Measurements from ENCODE around the gene SPO11. TPM values are rescaled to one million over a fixed set of nuclear protein-coding genes. Genes with fewer than 3 reads are reported as not detected.

Gene SPO11
- total and polyA plus RNA-seq, 2 of the 4 experiments (the other 2 are of a cell fraction) = not detected

DNA sequence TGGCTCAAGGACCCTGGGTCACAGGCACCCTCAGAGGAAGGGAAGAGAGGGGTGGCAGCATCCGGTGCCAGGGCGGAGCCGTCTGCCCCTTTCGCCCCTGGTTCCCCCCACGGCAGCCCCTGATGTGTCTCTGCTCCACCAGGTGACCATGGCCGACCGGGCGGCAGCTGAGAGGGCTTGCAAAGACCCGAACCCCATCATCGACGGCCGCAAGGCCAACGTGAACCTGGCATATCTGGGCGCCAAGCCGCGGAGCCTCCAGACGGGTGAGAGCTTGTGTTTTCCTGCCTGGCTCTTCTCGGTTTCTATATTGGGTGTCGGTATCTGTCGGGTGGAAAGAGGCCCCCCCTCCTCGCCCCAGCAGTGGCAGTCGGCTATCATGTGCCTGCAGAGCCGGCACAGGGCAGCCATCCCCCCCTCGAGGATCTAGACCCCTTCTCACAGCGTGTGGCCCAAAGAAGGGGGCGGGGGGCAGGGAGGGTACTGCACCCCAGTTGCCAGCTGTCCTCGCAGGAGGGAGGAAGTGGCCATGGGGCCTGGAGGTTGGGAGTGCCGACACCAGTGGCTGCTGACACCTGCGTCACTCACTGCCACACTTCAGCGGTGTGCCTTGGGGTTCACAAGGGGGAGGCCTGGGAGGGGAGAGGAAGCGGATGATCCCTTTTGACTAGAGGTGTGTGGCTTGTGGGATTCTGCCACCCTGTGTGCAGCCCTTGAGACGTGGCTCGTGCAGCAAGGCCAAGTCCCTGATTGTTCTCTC is 63.1 kb downstream of the SPO11 start:
- no peak overlapping the region for H3K14ac ChIP-seq (replicated peaks; ENCODE audit: low read depth, low read length)
- peaks cover 0 to 18% of the 10 kb centered on the region in 2 experiments; a peak in 2 of 4 replicates for H3K79me1 ChIP-seq (ENCODE audit: low read depth in 1 of 2, low read length in 2 of 2)
- no peaks in the 10 kb centered on the region for H3K27me3 ChIP-seq (ENCODE audit: control insufficient read depth, insufficient read depth, low read length)
- in situ Hi-C loops (cut with MboI; ENCODE audit: low sequenced_read_pairs) (loop anchor here (25.0 kb wide), 1 partner anchor 1645 kb away; the partner anchor contains the start of genes ATP5F1E and PRELID3B), dilution Hi-C loops (cut with HindIII; ENCODE audit: low sequenced_read_pairs, unreplicated experiment) (no loop called here), intact Hi-C loops (cut with micrococcal nuclease) (no loop called here)
- TF ChIP-seq CHD1 (IDR thresholded peaks at IDR 0.05; ENCODE audit: low read depth, low read length) = no peak
- TF ChIP-seq POLR2A (IDR thresholded peaks at IDR 0.05; ENCODE audit: low read depth, low read length) = no peak
- no peak for TF ChIP-seq NFE2L2 (IDR thresholded peaks at IDR 0.05; ENCODE audit: low read depth, low read length)
- no peak for TF ChIP-seq SMC3 (IDR thresholded peaks at IDR 0.05; ENCODE audit: low read depth, low read length)
- TF ChIP-seq RCOR1 (IDR thresholded peaks at IDR 0.05; ENCODE audit: insufficient replicate concordance, low read length) = no peak
- CTCF ChIA-PET = no interaction called here
- H2AK5ac ChIP-seq (ENCODE audit: low read depth, low read length) = no peak overlapping the region; the same call in 1 of the 2 replicates
- H3K36me3 ChIP-seq (ENCODE audit: control insufficient read depth, insufficient read depth, low read length) = peaks cover 25% of the 10 kb centered on the region
- H3K23ac ChIP-seq (ENCODE audit: low read depth, low read length) = no peak overlapping the region; the same call in 1 of the 2 replicates
- H3K27ac ChIP-seq (ENCODE audit: insufficient read depth, low read length) = no peak overlapping the region
- peak overlapping the region; percentile 82 for H3K4me2 ChIP-seq (ENCODE audit: low read depth, low read length)
- H3K4ac ChIP-seq (ENCODE audit: low read depth, low read length) = no peak overlapping the region
- H2BK120ac ChIP-seq (ENCODE audit: low read depth, low read length) = no peak overlapping the region
- WGBS, 2 experiments (ENCODE audit: extremely low coverage in 2 of 2, insufficient read length in 1 of 2) = 57% methylated on average over 16 of the region's 33 CpGs; no CpG with 5 or more reads in 1 of the 2 experiments
- no peak overlapping the region for H2BK15ac ChIP-seq (ENCODE audit: low read depth, low read length)
- H4K5ac ChIP-seq (ENCODE audit: low read depth, low read length) = no peak overlapping the region
- peaks cover 9% of the 10 kb centered on the region for H3K4me1 ChIP-seq (ENCODE audit: control insufficient read depth, insufficient read depth, low read length)
- H3K18ac ChIP-seq (ENCODE audit: low read depth, low read length) = no peak overlapping the region
- ATAC-seq (ENCODE audit: low read depth) (no peak), DNase-seq (no peak)
- 0 out of 2 replicates have a peak, but pooled peaks cover 3% of the 10 kb centered on the region for H3K9me1 ChIP-seq (ENCODE audit: insufficient read depth, low read length)
- H2BK20ac ChIP-seq (ENCODE audit: low read depth, low read length) = no peak overlapping the region
- H3K56ac ChIP-seq (ENCODE audit: extremely low read depth, insufficient read depth, low read length) = no peak overlapping the region
- H2AFZ ChIP-seq (replicated peaks; ENCODE audit: low read length, poor library complexity) = peak overlapping the region; percentile 26
- peak overlapping the region; percentile 5; the same call in 1 of the 2 replicates for H3K9ac ChIP-seq (ENCODE audit: low read depth, low read length)
- no peak overlapping the region for H4K91ac ChIP-seq (ENCODE audit: insufficient read depth, low read depth, low read length)
- peak overlapping the region; percentile 50 for H3K4me3 ChIP-seq (ENCODE audit: insufficient read depth, low read depth, low read length)
- H2BK5ac ChIP-seq (ENCODE audit: low read depth, low read length, poor library complexity, severe bottlenecking) = no peak overlapping the region
- H4K20me1 ChIP-seq (ENCODE audit: insufficient read depth, low read length) = no peaks in the 10 kb centered on the region; the same call in 1 of the 2 replicates
- POLR2A ChIA-PET (ENCODE audit: unreplicated experiment) = no interaction called here
- no peak overlapping the region for H4K8ac ChIP-seq (ENCODE audit: low read depth in 2 of 2, low read length in 2 of 2)
- BruUV-seq (replicated peaks) = no TSS peak
- no peaks in the 10 kb centered on the region for H3K9me3 ChIP-seq (ENCODE audit: control insufficient read depth, insufficient read depth, low read length)
- peak overlapping the region; percentile 87 for H2AK9ac ChIP-seq (replicated peaks; ENCODE audit: low read depth, low read length, poor library complexity)

Small RNA genes lying within 50 kb of the gene (microRNA-seq; reads per million reads assigned to microRNA genes)
- gene MIR4325 (ENCODE audit: insufficient read depth in 1 of 2, insufficient read length in 1 of 2, unreplicated experiment in 1 of 2) (0 reads per million in 2 experiments), gene RF00019 (ENCODE audit: insufficient read depth, insufficient read length) (not detected), gene RPL39P39 (ENCODE audit: insufficient read depth, insufficient read length) (not detected)

Small RNA genes lying within 50 kb of the gene (small RNA-seq; reads per million reads assigned to genes)
- gene MIR4325 = 0 reads per million in 5 experiments
- 0 reads per million in 5 experiments for gene RF00019
- gene RPL39P39 = 0 reads per million in 5 experiments

Other genes with a start within 250 kb of the SPO11 start
- gene BMP7, start 63.2 kb upstream of the SPO11 start, total RNA-seq (2012; rRNA removed) = not detected in 2 replicates
- not detected in 2 replicates for gene BMP7, start 63.2 kb upstream of the SPO11 start, polyA plus RNA-seq (2012; rRNA removed)
- gene RAE1, start 21.5 kb downstream of the SPO11 start, total RNA-seq (2012; rRNA removed) = 32.5 and 32.8 TPM in 2 replicates
- gene RAE1, start 21.5 kb downstream of the SPO11 start, polyA plus RNA-seq (2012; rRNA removed) = 58.4 and 80.5 TPM in 2 replicates
- gene RBM38, start 61.6 kb downstream of the SPO11 start, total RNA-seq (2012; rRNA removed) = 5.2 and 6.9 TPM in 2 replicates
- gene RBM38, start 61.6 kb downstream of the SPO11 start, polyA plus RNA-seq (2012; rRNA removed) = 11.9 and 14.6 TPM in 2 replicates
- not detected in 2 replicates for gene CTCFL, start 195.3 kb downstream of the SPO11 start, total RNA-seq (2012; rRNA removed)
- not detected in 2 replicates for gene CTCFL, start 195.3 kb downstream of the SPO11 start, polyA plus RNA-seq (2012; rRNA removed)
- gene PCK1, start 231.3 kb downstream of the SPO11 start, total RNA-seq (2012; rRNA removed) = not detected in 2 replicates
- not detected in 2 replicates for gene PCK1, start 231.3 kb downstream of the SPO11 start, polyA plus RNA-seq (2012; rRNA removed)

Data from IMR-90 (cell line).